Activated CD4-positive, alpha-beta T cell treated with anti-CD3 and anti-CD28 coated beads, Interleukin-2, amount 50 U/mL, for 1 hour (primary cell): ENCODE data around the gene DACH2.
"Not testable (repeated sequence)": the region's sequence is repeated elsewhere in the genome, so short reads cannot be mapped to it uniquely, and the experiment has no call there.

ENCODE experiments used
- DNase-seq: peaks from one replicate; pipeline ENCODE4 v3.0.0-alpha.2; 2020

The DACH2 gene

GRCh38 chrX:86148024-86148511 lies at the start of gene DACH2:
TSS of gene DACH2 (plus strand) at chrX:86148451.
- DNase-seq = no peak

- no peak for DNase-seq
These were observed 45.9 kb upstream of the DACH2 start for GRCh38 chrX:86102341-86102740.

DNA sequence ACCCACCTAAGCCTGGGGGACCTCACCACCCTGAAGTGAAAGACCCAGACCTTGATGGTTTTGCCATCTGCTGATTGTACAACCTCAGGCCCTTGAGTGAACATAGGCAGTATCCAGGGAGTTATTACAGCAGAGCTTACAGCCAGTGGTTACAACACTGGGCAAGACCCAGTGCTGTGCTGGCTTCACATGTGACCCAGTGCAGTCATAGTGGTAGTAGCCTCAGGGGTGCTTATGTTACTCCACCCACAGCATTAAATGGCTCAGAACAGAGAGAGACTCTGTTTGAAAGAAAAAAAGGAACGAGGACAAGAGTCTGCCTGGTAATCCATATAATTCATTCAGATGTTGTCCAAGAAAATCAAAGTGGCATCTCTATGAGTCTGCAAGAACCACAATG lies 45.2 kb upstream of the DACH2 start:
- no peak for DNase-seq

DNA sequence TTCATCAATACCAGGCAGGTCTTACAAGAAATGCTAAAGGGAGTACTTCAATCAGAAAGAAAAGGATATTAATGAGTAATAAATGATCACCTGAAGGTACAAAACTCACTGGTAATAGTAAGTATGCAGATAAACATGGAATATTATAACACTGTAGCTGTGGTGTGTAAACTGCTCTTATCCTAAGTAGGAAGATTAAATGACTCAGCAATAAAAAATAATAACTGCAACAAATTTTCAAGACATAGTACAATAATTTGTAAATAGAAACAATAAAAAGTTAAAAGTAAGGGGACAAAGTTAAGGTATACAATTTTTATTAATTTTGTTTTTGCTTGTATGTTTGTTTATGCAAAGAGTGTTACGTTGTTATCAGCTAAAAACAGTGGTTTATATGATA lies 43.7 kb upstream of the DACH2 start:
- no peak for DNase-seq

DNA sequence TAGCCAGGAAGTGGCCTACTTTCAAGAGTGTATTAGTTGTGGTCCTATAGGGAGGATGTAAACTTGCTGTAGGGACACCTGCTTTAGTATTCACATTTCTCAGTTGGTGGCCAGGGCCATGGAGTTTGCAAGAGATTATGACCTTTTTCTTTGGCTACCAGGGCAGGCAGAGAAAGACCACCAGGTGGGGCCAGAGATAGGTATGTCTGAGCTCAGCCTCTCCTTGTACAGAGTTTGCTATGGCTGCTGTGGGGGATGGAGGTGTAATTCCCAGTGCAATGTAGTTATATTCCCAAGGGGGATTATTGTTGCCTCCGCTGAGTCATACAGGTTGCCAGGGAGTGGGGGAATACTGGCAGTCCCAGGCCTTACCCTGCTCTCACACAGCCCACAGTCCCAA lies 26.3 kb upstream of the DACH2 start:
- DNase-seq = no peak

DNA sequence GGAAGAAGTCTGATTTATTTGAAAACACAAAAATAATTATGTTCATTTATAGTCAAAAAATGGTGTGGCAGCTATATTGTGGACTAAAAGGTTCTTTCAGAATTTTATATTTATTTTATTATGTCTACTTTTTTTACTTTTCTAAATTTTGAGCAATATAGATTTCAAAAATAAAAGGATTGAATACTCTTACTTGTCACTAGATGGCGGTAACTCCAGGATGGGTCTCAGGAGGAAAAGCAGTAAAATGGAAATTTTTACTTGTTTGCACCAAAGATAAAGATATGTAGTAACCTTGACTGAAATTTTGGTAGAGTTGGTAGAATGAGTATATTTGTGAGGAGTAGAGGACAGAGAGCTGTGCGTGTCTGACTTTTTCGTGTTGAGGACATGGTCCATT lies 14.5 kb upstream of the DACH2 start:
- no peak for DNase-seq

- no peak for DNase-seq
These were observed 11.2 kb upstream of the DACH2 start for GRCh38 chrX:86137071-86137470.

GRCh38 chrX:86141786-86142185 lies 6.5 kb upstream of the DACH2 start:
- no peak for DNase-seq

DNA sequence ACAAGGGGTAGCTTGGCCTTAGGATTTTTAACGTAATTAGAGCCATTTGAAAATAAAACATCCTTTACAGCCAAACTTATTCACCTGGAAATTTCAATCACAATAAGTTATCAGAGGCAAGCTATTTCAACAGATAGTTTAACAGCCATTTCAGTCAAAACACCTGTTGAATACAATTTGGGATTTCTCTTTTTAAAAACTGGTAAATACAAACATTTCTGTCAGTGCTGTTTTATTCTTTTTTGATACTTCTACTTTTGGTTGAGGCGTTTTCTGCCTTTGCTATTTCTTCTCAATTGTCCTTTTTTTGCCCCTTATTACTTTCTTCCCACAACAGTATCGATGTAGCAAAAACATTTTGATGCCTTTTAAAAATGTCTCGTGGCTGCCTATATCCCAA lies 2.1 kb upstream of the DACH2 start:
- no peak for DNase-seq

GRCh38 chrX:86148594-86148993 lies 343 bp downstream of the DACH2 start:
- DNase-seq = no peak

- no peak for DNase-seq
These were observed 868 bp downstream of the DACH2 start for GRCh38 chrX:86149119-86149518.

DNA sequence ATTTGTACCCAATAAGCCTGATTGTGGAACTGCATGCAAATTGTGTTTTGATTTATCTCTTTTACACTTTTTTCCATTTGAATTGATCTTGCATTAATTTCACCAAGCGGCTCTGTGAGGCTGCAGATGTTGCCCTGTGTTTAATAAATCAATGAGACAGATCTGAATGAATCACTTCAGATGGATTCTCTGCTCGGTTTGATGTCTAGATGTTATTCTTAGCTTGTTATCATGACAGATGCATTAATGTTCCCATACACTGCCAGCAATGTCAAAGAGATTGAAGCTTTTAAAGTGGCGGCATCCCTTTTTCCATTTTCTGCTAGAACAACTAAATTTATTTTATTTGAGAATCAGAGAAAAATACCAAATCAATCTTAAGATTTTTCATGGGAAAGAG lies 6.3 kb downstream of the DACH2 start:
- no peak for DNase-seq

DNA sequence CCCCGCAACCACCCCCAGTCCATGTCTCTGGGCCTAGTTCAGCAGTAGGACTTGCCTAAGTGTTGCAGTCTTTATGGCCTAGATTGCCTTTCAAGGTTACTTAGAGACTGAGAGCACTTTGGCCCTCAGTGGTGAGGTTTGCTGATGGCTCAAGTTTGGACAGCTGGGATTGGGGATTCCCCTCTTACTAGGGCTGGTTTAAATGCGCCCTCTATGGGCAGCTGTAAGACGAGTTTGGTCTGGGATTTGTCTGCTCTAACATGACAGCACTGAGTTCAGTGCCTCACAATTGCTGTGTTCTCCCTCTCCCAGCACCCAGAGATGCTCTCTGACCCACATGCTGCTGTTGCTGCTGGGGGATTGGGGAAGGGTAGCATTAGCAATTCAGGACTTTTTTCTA lies 23.1 kb downstream of the DACH2 start:
- no peak for DNase-seq

DNA sequence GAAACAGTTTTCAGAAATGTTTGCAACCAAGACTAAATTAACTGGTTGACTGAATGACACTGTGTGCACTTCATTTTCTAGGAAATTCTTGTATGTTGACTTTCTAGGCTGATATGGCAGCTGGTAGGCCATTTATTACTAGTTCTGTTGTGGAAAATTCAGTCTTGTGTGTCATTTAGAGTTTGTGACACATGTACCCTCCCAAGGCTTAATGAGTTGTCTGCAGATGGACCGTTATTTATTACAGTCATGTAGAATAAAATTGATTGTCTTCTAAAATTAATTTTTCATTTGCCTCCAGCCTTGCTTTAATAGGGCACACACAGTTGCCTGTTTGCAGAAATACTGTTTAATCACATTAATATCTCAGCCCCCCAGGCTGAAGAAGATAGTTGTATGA lies 30.7 kb downstream of the DACH2 start:
- no peak for DNase-seq

DNA sequence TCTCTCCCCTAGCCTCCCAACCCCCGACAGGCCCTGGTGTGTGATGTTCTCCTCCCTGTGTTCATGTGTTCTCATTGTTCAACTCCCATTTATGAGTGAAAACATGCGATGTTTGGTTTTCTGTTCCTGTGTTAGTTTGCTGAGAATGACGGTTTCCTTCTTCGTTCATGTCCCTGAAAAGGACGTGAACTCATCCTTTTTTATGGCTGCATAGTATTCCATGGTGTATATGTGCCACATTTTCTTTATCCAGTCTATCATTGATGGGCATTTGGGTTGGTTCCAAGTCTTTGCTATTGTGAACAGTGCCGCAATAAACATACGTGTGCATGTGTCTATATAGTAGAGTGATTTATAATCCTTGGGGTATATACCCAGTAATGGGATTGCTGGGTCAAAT lies 33.1 kb downstream of the DACH2 start:
- not testable (repeated sequence) for DNase-seq

DNA sequence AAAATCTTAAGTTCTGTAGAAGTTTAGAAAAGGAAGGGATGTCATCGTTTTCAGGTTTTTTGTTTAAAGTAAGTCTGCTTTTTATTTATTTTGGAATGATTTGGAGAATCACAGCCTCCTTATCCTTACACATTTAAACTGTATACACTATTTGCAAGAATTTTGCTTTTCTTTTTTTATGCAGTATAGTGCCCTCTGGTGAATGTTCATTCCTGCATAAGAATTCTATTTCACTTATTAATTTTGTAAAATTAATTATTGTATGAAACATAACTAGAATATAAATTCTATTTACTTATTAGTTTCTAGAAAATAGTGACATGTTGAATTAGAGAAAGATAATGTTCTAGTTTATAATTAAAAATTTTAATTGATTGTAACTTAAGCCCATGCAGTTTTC lies 44.6 kb downstream of the DACH2 start:
- DNase-seq = no peak

- DNase-seq = no peak
These were observed 46.5 kb downstream of the DACH2 start for GRCh38 chrX:86194758-86195157.

GRCh38 chrX:86195343-86195742 lies 47.1 kb downstream of the DACH2 start:
- DNase-seq = no peak

DNA sequence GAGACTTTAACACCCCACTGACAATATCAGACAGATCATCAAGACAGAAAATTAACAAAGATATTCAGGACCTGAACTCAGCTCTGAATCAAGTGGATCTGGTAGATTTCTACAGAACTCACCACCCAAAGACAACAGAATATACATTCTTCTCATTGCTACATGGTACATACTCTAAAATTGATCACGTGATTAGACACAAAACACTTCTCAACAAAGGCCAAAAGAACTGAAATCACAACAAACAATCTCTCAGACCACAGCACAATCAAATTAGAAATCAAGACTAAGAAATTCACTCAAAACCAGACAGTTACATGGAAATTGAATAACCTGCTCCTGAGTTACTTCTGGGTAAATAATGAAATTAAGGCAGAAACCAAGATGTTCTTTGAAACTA lies 49.6 kb downstream of the DACH2 start:
- DNase-seq = no peak

DNA sequence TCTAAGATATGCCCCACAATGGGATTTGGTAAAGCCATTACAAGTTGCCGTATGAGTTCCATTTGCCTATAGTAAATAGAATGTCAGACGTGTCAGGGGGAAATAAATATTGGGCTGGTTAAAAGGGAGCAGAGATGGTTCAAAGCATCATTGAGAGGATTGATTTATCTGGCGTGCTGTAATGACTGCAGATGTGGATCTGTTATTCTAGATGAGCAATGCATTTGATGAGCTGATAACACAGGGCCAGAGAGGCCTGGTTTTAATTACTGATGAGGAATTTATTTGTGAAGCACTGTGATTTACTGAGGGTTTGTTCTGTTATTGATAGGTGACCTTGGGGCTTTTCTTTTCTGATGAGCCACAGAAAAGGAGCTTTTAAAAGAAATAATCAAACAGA lies 62.5 kb downstream of the DACH2 start:
- no peak for DNase-seq

DNA sequence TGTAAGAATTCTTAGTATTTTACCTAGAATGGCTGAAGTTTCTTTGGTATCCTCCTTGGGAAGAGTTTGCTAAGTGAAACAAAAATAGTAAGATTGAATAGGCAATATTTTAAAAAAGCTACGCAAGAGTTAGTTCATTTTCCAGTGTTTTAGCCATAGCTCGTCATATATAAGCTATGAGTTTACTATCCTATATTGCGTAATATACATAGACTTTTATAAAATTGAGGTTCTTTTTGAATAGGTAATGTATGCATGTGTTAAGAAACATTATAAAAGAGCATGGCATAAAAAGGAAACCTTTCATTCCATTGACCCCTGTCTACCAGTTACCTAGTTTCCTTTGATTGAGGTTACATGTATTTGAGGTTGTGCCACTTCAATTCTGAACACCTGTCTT lies 67.0 kb downstream of the DACH2 start:
- DNase-seq = no peak

DNA sequence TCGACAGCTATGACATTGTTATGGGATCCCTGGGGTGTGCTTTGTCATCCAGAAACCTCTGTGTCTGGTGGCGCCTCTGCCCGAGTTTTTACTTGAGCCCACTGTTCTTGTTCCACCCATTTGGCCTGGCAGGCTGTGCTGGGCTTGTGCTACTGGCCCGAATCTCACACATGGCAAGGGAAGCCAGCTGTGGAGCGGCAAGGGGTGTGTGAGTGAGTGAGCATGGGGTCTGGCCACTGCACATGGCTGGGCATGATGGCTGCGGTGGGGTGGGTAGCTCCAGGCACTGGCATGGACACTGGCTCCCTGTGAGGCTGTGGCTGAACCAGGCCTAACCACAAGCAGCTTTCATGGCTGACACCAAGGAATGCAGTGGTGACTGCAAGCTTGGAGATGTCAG lies 89.2 kb downstream of the DACH2 start:
- no peak for DNase-seq

DNA sequence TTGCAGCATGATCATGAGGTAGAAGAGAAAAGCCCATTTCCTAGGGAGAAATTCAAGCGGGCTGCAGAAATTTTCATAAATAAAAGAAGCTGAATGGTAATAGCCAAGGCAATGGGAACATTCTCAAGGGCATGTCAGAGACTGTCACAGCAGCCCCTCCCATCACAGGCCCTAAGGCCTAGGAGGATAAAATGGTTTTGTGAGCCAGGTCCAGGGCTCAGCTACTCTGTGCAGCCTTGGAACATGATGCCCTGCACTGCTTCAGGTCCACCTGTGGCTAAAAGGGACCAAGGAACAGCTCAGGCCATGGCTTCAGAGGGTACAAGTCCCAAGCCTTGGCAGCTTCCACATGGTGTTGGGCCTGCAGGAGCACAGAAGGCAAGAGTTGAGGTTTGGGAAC lies 93.3 kb downstream of the DACH2 start:
- DNase-seq = no peak

- no peak for DNase-seq
These were observed 115.3 kb downstream of the DACH2 start for GRCh38 chrX:86263526-86263925.

GRCh38 chrX:86295293-86295692 lies 147.0 kb downstream of the DACH2 start:
- DNase-seq = no peak

DNA sequence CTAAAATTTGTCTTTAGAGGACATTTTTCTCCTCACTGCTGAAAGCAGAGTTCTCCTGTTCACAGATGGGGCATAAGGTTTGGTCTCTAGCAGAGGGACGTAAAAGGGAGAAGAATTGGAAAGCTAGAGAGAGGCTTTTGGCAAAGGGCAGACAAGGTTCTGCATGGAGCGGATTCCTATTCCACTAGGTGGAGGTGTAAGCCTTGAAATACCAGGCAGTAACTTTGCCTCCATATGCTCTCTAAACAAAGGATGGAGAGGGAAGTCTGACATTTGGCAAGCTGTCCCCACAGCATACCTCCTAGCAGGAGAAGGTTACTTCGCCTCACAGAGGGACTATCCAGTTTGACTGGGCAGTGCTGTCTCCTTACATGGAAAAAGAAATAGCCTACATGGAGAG lies 174.7 kb downstream of the DACH2 start:
- DNase-seq = no peak
